OCI-M2 (cell line): Measurements from ENCODE around the gene FAAH.

Experiments
- DNase-seq: peaks from one replicate; lab custom pipeline; 2025; ENCODE audit not compliant: unreplicated experiment; lab: John Stamatoyannopoulos, UW

The FAAH gene

GRCh38 chr1:46421739-46422138 lies 27.6 kb downstream of the FAAH start:
- no peak for DNase-seq

- no peak for DNase-seq
These were observed 28.2 kb downstream of the FAAH start for GRCh38 chr1:46422261-46422871.

GRCh38 chr1:46423574-46424240 lies 29.6 kb downstream of the FAAH start:
- DNase-seq = no peak

- no peak for DNase-seq
These were observed 30.6 kb downstream of the FAAH start for GRCh38 chr1:46424730-46425129.

GRCh38 chr1:46425726-46426125 lies 31.6 kb downstream of the FAAH start:
- DNase-seq = no peak

- no peak for DNase-seq
These were observed 33.4 kb downstream of the FAAH start for GRCh38 chr1:46427541-46427940.

GRCh38 chr1:46429436-46429835 lies 35.3 kb downstream of the FAAH start:
- no peak for DNase-seq

- no peak for DNase-seq
These were observed 37.6 kb downstream of the FAAH start for GRCh38 chr1:46431695-46432094.

GRCh38 chr1:46432781-46433327 lies 38.7 kb downstream of the FAAH start:
- DNase-seq = no peak

- DNase-seq = no peak
These were observed 40.2 kb downstream of the FAAH start for GRCh38 chr1:46434358-46434757.

GRCh38 chr1:46436844-46437243 lies 42.7 kb downstream of the FAAH start:
- no peak for DNase-seq

GRCh38 chr1:46437723-46438122 lies 43.6 kb downstream of the FAAH start:
- no peak for DNase-seq

- DNase-seq = no peak
These were observed 44.2 kb downstream of the FAAH start for GRCh38 chr1:46438346-46438745.

GRCh38 chr1:46440478-46440877 lies 46.4 kb downstream of the FAAH start:
- no peak for DNase-seq

GRCh38 chr1:46442317-46443161 lies 48.4 kb downstream of the FAAH start:
- peak; percentile 59 for DNase-seq

GRCh38 chr1:46444466-46444865 lies 50.3 kb downstream of the FAAH start:
- DNase-seq = no peak

GRCh38 chr1:46445773-46446256 lies 51.7 kb downstream of the FAAH start:
- DNase-seq = no peak

GRCh38 chr1:46446646-46447498 lies 52.8 kb downstream of the FAAH start:
- peak; percentile 34 for DNase-seq

GRCh38 chr1:46447499-46448108 lies 53.5 kb downstream of the FAAH start:
- DNase-seq = no peak
